ENCODE data around the gene ENOSF1. TPM values are rescaled to one million over a fixed set of nuclear protein-coding genes. Genes with fewer than 3 reads are reported as not detected.

ENOSF1 gene
- total RNA-seq, 1 experiment from 2014 or later: 39.2 TPM

DNA sequence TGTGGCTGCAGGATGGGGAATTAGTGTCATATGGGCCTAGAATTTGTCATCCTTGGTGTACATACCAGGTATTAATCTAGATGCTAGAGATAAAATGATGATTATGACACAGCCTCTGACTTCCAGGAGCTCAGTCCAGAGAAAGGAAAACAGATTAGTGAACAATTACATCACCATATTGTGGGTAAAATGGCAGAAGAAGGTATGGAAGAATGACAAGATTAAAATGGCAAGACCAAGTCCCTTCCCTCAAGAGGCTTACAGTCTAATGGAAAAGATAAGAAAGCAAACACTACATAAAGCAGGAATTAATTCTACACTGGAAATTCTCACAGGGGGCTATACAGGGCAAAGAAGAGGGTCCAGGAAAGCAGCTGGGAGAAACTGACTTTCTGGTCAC is 80.9 kb downstream of the ENOSF1 start:
- Histone ChIP-seq H3K9me3 (ENCODE audit: low read depth, low read length, poor library complexity, severe bottlenecking) (no peaks in the 10 kb centered on the region), H3K4me3 (ENCODE audit: low read depth, low read length, poor library complexity, severe bottlenecking) (no peak overlapping the region), H3K36me3 (ENCODE audit: insufficient read depth, low read length, poor library complexity, severe bottlenecking) (no peaks in the 10 kb centered on the region), H3K4me1 (ENCODE audit: insufficient read depth, low read length, poor library complexity, severe bottlenecking) (peaks cover 20% of the 10 kb centered on the region), H3K27ac (ENCODE audit: low read depth, low read length, poor library complexity, severe bottlenecking) (no peak overlapping the region), H3K27me3 (replicated peaks; ENCODE audit: insufficient read depth, low read depth, low read length, poor library complexity) (no peaks in the 10 kb centered on the region)
- BruUV-seq (replicated peaks): no TSS peak
- TF ChIP-seq, protein P1, sequence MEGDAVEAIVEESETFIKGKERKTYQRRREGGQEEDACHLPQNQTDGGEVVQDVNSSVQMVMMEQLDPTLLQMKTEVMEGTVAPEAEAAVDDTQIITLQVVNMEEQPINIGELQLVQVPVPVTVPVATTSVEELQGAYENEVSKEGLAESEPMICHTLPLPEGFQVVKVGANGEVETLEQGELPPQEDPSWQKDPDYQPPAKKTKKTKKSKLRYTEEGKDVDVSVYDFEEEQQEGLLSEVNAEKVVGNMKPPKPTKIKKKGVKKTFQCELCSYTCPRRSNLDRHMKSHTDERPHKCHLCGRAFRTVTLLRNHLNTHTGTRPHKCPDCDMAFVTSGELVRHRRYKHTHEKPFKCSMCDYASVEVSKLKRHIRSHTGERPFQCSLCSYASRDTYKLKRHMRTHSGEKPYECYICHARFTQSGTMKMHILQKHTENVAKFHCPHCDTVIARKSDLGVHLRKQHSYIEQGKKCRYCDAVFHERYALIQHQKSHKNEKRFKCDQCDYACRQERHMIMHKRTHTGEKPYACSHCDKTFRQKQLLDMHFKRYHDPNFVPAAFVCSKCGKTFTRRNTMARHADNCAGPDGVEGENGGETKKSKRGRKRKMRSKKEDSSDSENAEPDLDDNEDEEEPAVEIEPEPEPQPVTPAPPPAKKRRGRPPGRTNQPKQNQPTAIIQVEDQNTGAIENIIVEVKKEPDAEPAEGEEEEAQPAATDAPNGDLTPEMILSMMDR (conservative IDR thresholded peaks at IDR 0.05; ENCODE audit: low read depth, low read length): no peak
- no peak for TF ChIP-seq EZH2 (IDR thresholded peaks at IDR 0.05; ENCODE audit: borderline replicate concordance, low read depth, low read length, poor library complexity, severe bottlenecking)
- intact Hi-C loops (cut with micrococcal nuclease; ENCODE audit: unreplicated experiment): no loop called here
- ChIA-PET CTCF (interaction anchor here (1.0 kb wide), 1 partner anchor 199 kb away, joined by 3 read pairs; no protein-coding TSS in a partner anchor), POLR2A (ENCODE audit: low non-redundant PET) (interaction anchor here (0.6 kb wide), 1 partner anchor 14 kb away, joined by 3 read pairs; no protein-coding TSS in a partner anchor)
- no peak for DNase-seq (ENCODE audit: low spot score)

DNA sequence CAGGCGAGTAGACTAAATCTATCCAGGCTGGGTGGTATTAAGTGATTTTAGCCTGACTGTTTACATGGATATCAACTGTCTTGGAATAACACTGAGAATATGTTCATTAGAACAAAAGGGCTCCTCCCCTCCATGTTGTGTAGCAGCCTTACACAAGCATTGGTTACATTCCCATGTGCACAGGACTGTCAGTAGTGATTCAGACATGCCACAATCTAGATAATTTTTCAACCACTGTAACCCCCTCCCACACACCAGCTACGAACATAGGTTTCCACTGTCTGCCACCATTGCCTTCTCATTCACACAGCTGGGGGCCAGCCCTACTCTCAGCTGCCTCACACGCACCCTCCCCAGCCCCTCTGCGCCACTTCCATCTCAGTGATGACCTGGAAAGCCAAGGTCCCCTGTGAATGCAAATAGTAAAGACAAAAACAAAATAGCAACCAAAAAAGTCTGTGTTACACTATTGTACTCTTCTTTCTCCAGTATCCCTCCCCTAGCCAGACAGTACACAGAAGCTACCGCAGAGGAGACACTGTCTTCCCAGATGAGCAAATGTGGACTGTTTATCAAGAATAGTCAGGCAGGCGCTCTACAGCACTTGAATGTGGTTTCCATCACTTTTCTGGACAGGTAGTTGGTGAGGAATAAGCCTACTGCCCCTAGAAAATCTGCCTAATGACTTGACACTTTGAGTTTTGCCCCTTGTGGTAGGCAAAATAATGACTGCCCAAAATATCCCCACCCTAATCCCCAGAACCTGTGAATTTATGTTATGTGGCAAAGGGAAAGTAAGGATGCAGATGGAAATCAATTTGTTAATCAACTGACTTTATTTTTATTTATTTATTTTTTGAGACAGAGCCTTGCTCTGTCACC is 82.9 kb downstream of the ENOSF1 start:
- CTCF ChIA-PET: no interaction called here
- no peak overlapping the region for H3K4me3 ChIP-seq (ENCODE audit: low read depth, low read length, poor library complexity, severe bottlenecking)
- BruUV-seq (replicated peaks): no TSS peak
- no peaks in the 10 kb centered on the region for H3K9me3 ChIP-seq (ENCODE audit: low read depth, low read length, poor library complexity, severe bottlenecking)
- no peak for TF ChIP-seq EZH2 (IDR thresholded peaks at IDR 0.05; ENCODE audit: borderline replicate concordance, low read depth, low read length, poor library complexity, severe bottlenecking)
- TF ChIP-seq, protein P1 (conservative IDR thresholded peaks at IDR 0.05; ENCODE audit: low read depth, low read length): peak; percentile 32; the same call in 1 of the 2 replicates
- no peak overlapping the region for H3K27ac ChIP-seq (ENCODE audit: low read depth, low read length, poor library complexity, severe bottlenecking)
- peaks cover 15% of the 10 kb centered on the region for H3K4me1 ChIP-seq (ENCODE audit: insufficient read depth, low read length, poor library complexity, severe bottlenecking)
- H3K36me3 ChIP-seq (ENCODE audit: insufficient read depth, low read length, poor library complexity, severe bottlenecking): no peaks in the 10 kb centered on the region
- H3K27me3 ChIP-seq (replicated peaks; ENCODE audit: insufficient read depth, low read depth, low read length, poor library complexity): no peaks in the 10 kb centered on the region
- DNase-seq (ENCODE audit: low spot score): peak; percentile 33
- POLR2A ChIA-PET (ENCODE audit: low non-redundant PET): no interaction called here
- intact Hi-C loops (cut with micrococcal nuclease; ENCODE audit: unreplicated experiment): no loop called here

DNA sequence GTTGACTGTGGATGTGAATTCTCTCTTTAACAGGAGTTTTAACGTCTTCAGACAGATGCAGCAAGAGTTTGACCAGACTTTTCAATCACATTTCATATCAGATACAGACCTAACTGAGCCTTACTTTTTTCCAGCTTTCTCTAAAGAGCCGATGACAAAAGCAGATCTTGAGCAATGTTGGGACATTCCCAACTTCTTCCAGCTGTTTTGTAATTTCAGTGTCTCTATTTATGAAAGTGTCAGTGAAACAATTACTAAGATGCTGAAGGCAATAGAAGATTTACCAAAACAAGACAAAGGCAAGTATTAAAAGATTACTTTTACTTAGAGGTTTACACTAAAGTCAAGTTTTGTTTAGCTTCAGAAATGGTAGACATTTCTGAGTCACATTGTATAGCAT is 85.2 kb downstream of the ENOSF1 start:
- H3K27me3 ChIP-seq (replicated peaks; ENCODE audit: insufficient read depth, low read depth, low read length, poor library complexity): no peaks in the 10 kb centered on the region
- no peaks in the 10 kb centered on the region for H3K9me3 ChIP-seq (ENCODE audit: low read depth, low read length, poor library complexity, severe bottlenecking)
- no peak for DNase-seq (ENCODE audit: low spot score)
- ChIA-PET POLR2A (ENCODE audit: low non-redundant PET) (no interaction called here), CTCF (interaction anchor here (0.7 kb wide), 1 partner anchor 32 kb away, joined by 3 read pairs; no protein-coding TSS in a partner anchor)
- H3K4me3 ChIP-seq (ENCODE audit: low read depth, low read length, poor library complexity, severe bottlenecking): no peak overlapping the region
- H3K36me3 ChIP-seq (ENCODE audit: insufficient read depth, low read length, poor library complexity, severe bottlenecking): no peaks in the 10 kb centered on the region
- no peak overlapping the region for H3K27ac ChIP-seq (ENCODE audit: low read depth, low read length, poor library complexity, severe bottlenecking)
- no TSS peak for BruUV-seq (replicated peaks)
- TF ChIP-seq, protein P1 (conservative IDR thresholded peaks at IDR 0.05; ENCODE audit: low read depth, low read length): no peak
- no peak for TF ChIP-seq EZH2 (IDR thresholded peaks at IDR 0.05; ENCODE audit: borderline replicate concordance, low read depth, low read length, poor library complexity, severe bottlenecking)
- intact Hi-C loops (cut with micrococcal nuclease; ENCODE audit: unreplicated experiment): no loop called here
- peaks cover 3% of the 10 kb centered on the region for H3K4me1 ChIP-seq (ENCODE audit: insufficient read depth, low read length, poor library complexity, severe bottlenecking)

Data from A673 (cell line).